ENCODE results near the gene LHFPL5.

Gene LHFPL5

GRCh38 chr6:35809809-35810208 lies 4.7 kb downstream of the LHFPL5 start:
- Histone ChIP-seq H3K4me3 (ENCODE audit: low read length) (no peak overlapping the region), H3K4ac (ENCODE audit: low read depth, low read length) (no peak overlapping the region), H2BK120ac (ENCODE audit: low read depth, low read length) (no peak overlapping the region), H3K18ac (ENCODE audit: low read length) (no peak overlapping the region), H4K5ac (ENCODE audit: low read length) (no peak overlapping the region), H3K23ac (ENCODE audit: low read length) (no peak overlapping the region), H4K8ac (ENCODE audit: low read depth, low read length) (no peak overlapping the region), H3K4me2 (ENCODE audit: low read length) (no peak overlapping the region), H3K79me2 (ENCODE audit: control insufficient read depth, insufficient read depth, low read length) (no peaks in the 10 kb centered on the region), H3K4me1 (ENCODE audit: control insufficient read depth, low read depth, low read length) (no peaks in the 10 kb centered on the region), H2BK15ac (replicated peaks; ENCODE audit: low read depth) (no peak overlapping the region), H3K27ac (ENCODE audit: low read depth, low read length) (no peak overlapping the region), H3K9ac (ENCODE audit: low read length) (no peak overlapping the region), H3K56ac (ENCODE audit: low read length) (no peak overlapping the region), H3K79me1 (ENCODE audit: low read length) (no peaks in the 10 kb centered on the region), H3K27me3 (ENCODE audit: insufficient read depth, low read length, poor library complexity) (no peaks in the 10 kb centered on the region), H3K36me3 (ENCODE audit: control insufficient read depth, insufficient read depth, low read length) (no peaks in the 10 kb centered on the region), H2BK5ac (ENCODE audit: low read length) (no peak overlapping the region), H2AK5ac (ENCODE audit: low read length) (no peak overlapping the region)
- WGBS (ENCODE audit: extremely low coverage, insufficient coverage, low lambda C conversion rate): no CpG with 5 or more reads among the region's 5 CpGs
- DNase-seq: no peak

- H2BK15ac ChIP-seq (replicated peaks; ENCODE audit: low read depth): no peak overlapping the region
- no peak overlapping the region for H3K27ac ChIP-seq (ENCODE audit: low read depth, low read length)
- no peak overlapping the region for H3K4me3 ChIP-seq (ENCODE audit: low read length)
- no peak for DNase-seq
- H2AK5ac ChIP-seq (ENCODE audit: low read length): no peak overlapping the region
- H3K79me2 ChIP-seq (ENCODE audit: control insufficient read depth, insufficient read depth, low read length): no peaks in the 10 kb centered on the region
- no peak overlapping the region for H3K23ac ChIP-seq (ENCODE audit: low read length)
- H4K8ac ChIP-seq (ENCODE audit: low read depth, low read length): no peak overlapping the region
- no peak overlapping the region for H4K5ac ChIP-seq (ENCODE audit: low read length)
- WGBS (ENCODE audit: extremely low coverage, insufficient coverage, low lambda C conversion rate): no CpG with 5 or more reads among the region's 14 CpGs
- H3K36me3 ChIP-seq (ENCODE audit: control insufficient read depth, insufficient read depth, low read length): no peaks in the 10 kb centered on the region
- H2BK120ac ChIP-seq (ENCODE audit: low read depth, low read length): no peak overlapping the region
- no peak overlapping the region for H3K9ac ChIP-seq (ENCODE audit: low read length)
- no peak overlapping the region for H3K4ac ChIP-seq (ENCODE audit: low read depth, low read length)
- no peak overlapping the region for H2BK5ac ChIP-seq (ENCODE audit: low read length)
- no peak overlapping the region for H3K56ac ChIP-seq (ENCODE audit: low read length)
- no peaks in the 10 kb centered on the region for H3K79me1 ChIP-seq (ENCODE audit: low read length)
- H3K4me2 ChIP-seq (ENCODE audit: low read length): no peak overlapping the region
- no peak overlapping the region for H3K18ac ChIP-seq (ENCODE audit: low read length)
- H3K27me3 ChIP-seq (ENCODE audit: insufficient read depth, low read length, poor library complexity): no peaks in the 10 kb centered on the region
- no peaks in the 10 kb centered on the region for H3K4me1 ChIP-seq (ENCODE audit: control insufficient read depth, low read depth, low read length)
Measured at GRCh38 chr6:35810971-35811698, 6.0 kb downstream of the LHFPL5 start.

GRCh38 chr6:35811699-35811995 lies 6.5 kb downstream of the LHFPL5 start:
- no peak overlapping the region for H4K8ac ChIP-seq (ENCODE audit: low read depth, low read length)
- no peak overlapping the region for H4K5ac ChIP-seq (ENCODE audit: low read length)
- no peaks in the 10 kb centered on the region for H3K36me3 ChIP-seq (ENCODE audit: control insufficient read depth, insufficient read depth, low read length)
- H3K4me1 ChIP-seq (ENCODE audit: control insufficient read depth, low read depth, low read length): no peaks in the 10 kb centered on the region
- no peak overlapping the region for H2AK5ac ChIP-seq (ENCODE audit: low read length)
- no peak overlapping the region for H3K18ac ChIP-seq (ENCODE audit: low read length)
- H3K9ac ChIP-seq (ENCODE audit: low read length): no peak overlapping the region
- no peak overlapping the region for H2BK120ac ChIP-seq (ENCODE audit: low read depth, low read length)
- H2BK15ac ChIP-seq (replicated peaks; ENCODE audit: low read depth): no peak overlapping the region
- no peaks in the 10 kb centered on the region for H3K79me2 ChIP-seq (ENCODE audit: control insufficient read depth, insufficient read depth, low read length)
- H2BK5ac ChIP-seq (ENCODE audit: low read length): no peak overlapping the region
- no peak overlapping the region for H3K4ac ChIP-seq (ENCODE audit: low read depth, low read length)
- no peak overlapping the region for H3K23ac ChIP-seq (ENCODE audit: low read length)
- DNase-seq: no peak
- no peak overlapping the region for H3K4me3 ChIP-seq (ENCODE audit: low read length)
- H3K79me1 ChIP-seq (ENCODE audit: low read length): no peaks in the 10 kb centered on the region
- no peak overlapping the region for H3K27ac ChIP-seq (ENCODE audit: low read depth, low read length)
- no peak overlapping the region for H3K56ac ChIP-seq (ENCODE audit: low read length)
- H3K27me3 ChIP-seq (ENCODE audit: insufficient read depth, low read length, poor library complexity): no peaks in the 10 kb centered on the region
- no CpG with 5 or more reads among the region's 6 CpGs for WGBS (ENCODE audit: extremely low coverage, insufficient coverage, low lambda C conversion rate)
- no peak overlapping the region for H3K4me2 ChIP-seq (ENCODE audit: low read length)

- Histone ChIP-seq H2BK5ac (ENCODE audit: low read length) (no peak overlapping the region), H3K27me3 (ENCODE audit: insufficient read depth, low read length, poor library complexity) (no peaks in the 10 kb centered on the region), H4K5ac (ENCODE audit: low read length) (no peak overlapping the region), H3K4me3 (ENCODE audit: low read length) (no peak overlapping the region), H3K79me2 (ENCODE audit: control insufficient read depth, insufficient read depth, low read length) (no peaks in the 10 kb centered on the region), H2AK5ac (ENCODE audit: low read length) (no peak overlapping the region), H3K56ac (ENCODE audit: low read length) (no peak overlapping the region), H3K9ac (ENCODE audit: low read length) (no peak overlapping the region), H3K79me1 (ENCODE audit: low read length) (no peaks in the 10 kb centered on the region), H3K4me2 (ENCODE audit: low read length) (no peak overlapping the region), H3K23ac (ENCODE audit: low read length) (no peak overlapping the region), H2BK120ac (ENCODE audit: low read depth, low read length) (no peak overlapping the region), H4K8ac (ENCODE audit: low read depth, low read length) (no peak overlapping the region), H3K36me3 (ENCODE audit: control insufficient read depth, insufficient read depth, low read length) (no peaks in the 10 kb centered on the region), H3K18ac (ENCODE audit: low read length) (no peak overlapping the region), H2BK15ac (replicated peaks; ENCODE audit: low read depth) (no peak overlapping the region), H3K4me1 (ENCODE audit: control insufficient read depth, low read depth, low read length) (no peaks in the 10 kb centered on the region), H3K4ac (ENCODE audit: low read depth, low read length) (no peak overlapping the region), H3K27ac (ENCODE audit: low read depth, low read length) (no peak overlapping the region)
- DNase-seq: no peak
Measured at GRCh38 chr6:35817515-35817914, 12.4 kb downstream of the LHFPL5 start.

GRCh38 chr6:35823601-35824000 lies 18.4 kb downstream of the LHFPL5 start:
- Histone ChIP-seq H3K79me2 (ENCODE audit: control insufficient read depth, insufficient read depth, low read length) (no peaks in the 10 kb centered on the region), H2BK5ac (ENCODE audit: low read length) (no peak overlapping the region), H3K27ac (ENCODE audit: low read depth, low read length) (no peak overlapping the region), H3K36me3 (ENCODE audit: control insufficient read depth, insufficient read depth, low read length) (no peaks in the 10 kb centered on the region), H3K23ac (ENCODE audit: low read length) (no peak overlapping the region), H3K56ac (ENCODE audit: low read length) (no peak overlapping the region), H3K4me1 (ENCODE audit: control insufficient read depth, low read depth, low read length) (no peaks in the 10 kb centered on the region), H2BK120ac (ENCODE audit: low read depth, low read length) (no peak overlapping the region), H3K4me2 (ENCODE audit: low read length) (no peak overlapping the region), H3K4ac (ENCODE audit: low read depth, low read length) (no peak overlapping the region), H2BK15ac (replicated peaks; ENCODE audit: low read depth) (no peak overlapping the region), H3K79me1 (ENCODE audit: low read length) (no peaks in the 10 kb centered on the region), H3K27me3 (ENCODE audit: insufficient read depth, low read length, poor library complexity) (no peaks in the 10 kb centered on the region), H2AK5ac (ENCODE audit: low read length) (no peak overlapping the region), H3K18ac (ENCODE audit: low read length) (no peak overlapping the region), H3K4me3 (ENCODE audit: low read length) (no peak overlapping the region), H4K5ac (ENCODE audit: low read length) (no peak overlapping the region), H4K8ac (ENCODE audit: low read depth, low read length) (no peak overlapping the region), H3K9ac (ENCODE audit: low read length) (no peak overlapping the region)
- DNase-seq: no peak
- no CpG with 5 or more reads among the region's 2 CpGs for WGBS (ENCODE audit: extremely low coverage, insufficient coverage, low lambda C conversion rate)

GRCh38 chr6:35824552-35825192 lies 19.5 kb downstream of the LHFPL5 start:
- Histone ChIP-seq H3K27me3 (ENCODE audit: insufficient read depth, low read length, poor library complexity) (no peaks in the 10 kb centered on the region), H3K56ac (ENCODE audit: low read length) (no peak overlapping the region), H2AK5ac (ENCODE audit: low read length) (no peak overlapping the region), H3K18ac (ENCODE audit: low read length) (no peak overlapping the region), H3K4ac (ENCODE audit: low read depth, low read length) (no peak overlapping the region), H4K8ac (ENCODE audit: low read depth, low read length) (no peak overlapping the region), H3K4me3 (ENCODE audit: low read length) (no peak overlapping the region), H3K23ac (ENCODE audit: low read length) (no peak overlapping the region), H3K4me1 (ENCODE audit: control insufficient read depth, low read depth, low read length) (no peaks in the 10 kb centered on the region), H3K9ac (ENCODE audit: low read length) (no peak overlapping the region), H2BK120ac (ENCODE audit: low read depth, low read length) (no peak overlapping the region), H3K36me3 (ENCODE audit: control insufficient read depth, insufficient read depth, low read length) (no peaks in the 10 kb centered on the region), H3K79me1 (ENCODE audit: low read length) (no peaks in the 10 kb centered on the region), H2BK5ac (ENCODE audit: low read length) (no peak overlapping the region), H3K27ac (ENCODE audit: low read depth, low read length) (no peak overlapping the region), H2BK15ac (replicated peaks; ENCODE audit: low read depth) (no peak overlapping the region), H3K79me2 (ENCODE audit: control insufficient read depth, insufficient read depth, low read length) (no peaks in the 10 kb centered on the region), H3K4me2 (ENCODE audit: low read length) (no peak overlapping the region), H4K5ac (ENCODE audit: low read length) (no peak overlapping the region)
- WGBS (ENCODE audit: extremely low coverage, insufficient coverage, low lambda C conversion rate): no CpG with 5 or more reads among the region's 5 CpGs
- no peak for DNase-seq
